Measurements from ENCODE around the gene TRAF4.
A peak's percentile ranks its signal among the peaks of the same experiment; 100 is the strongest.

TRAF4 gene

GRCh38 chr17:28743243-28744103, at the start of gene TRAF4:
TRAF4 (plus strand) TSS chr17:28744011; CDS start chr17:28744113, 102 bp downstream.
- DNase-seq (ENCODE audit: low read depth) = no peak

- no peak for DNase-seq (ENCODE audit: low read depth)
Measured at GRCh38 chr17:28698253-28698941, 45.4 kb upstream of the TRAF4 start.

GRCh38 chr17:28700278-28700677, 43.5 kb upstream of the TRAF4 start:
- DNase-seq (ENCODE audit: low read depth) = no peak

- no peak for DNase-seq (ENCODE audit: low read depth)
Measured at GRCh38 chr17:28700830-28701492, 42.9 kb upstream of the TRAF4 start.

- no peak for DNase-seq (ENCODE audit: low read depth)
Measured at GRCh38 chr17:28702026-28702751, 41.6 kb upstream of the TRAF4 start.

GRCh38 chr17:28702752-28703150, 41.1 kb upstream of the TRAF4 start:
- no peak for DNase-seq (ENCODE audit: low read depth)

- DNase-seq (ENCODE audit: low read depth) = no peak
Measured at GRCh38 chr17:28703552-28704218, 40.1 kb upstream of the TRAF4 start.

GRCh38 chr17:28704219-28704858, 39.5 kb upstream of the TRAF4 start:
- DNase-seq (ENCODE audit: low read depth) = no peak

GRCh38 chr17:28705074-28705659, 38.6 kb upstream of the TRAF4 start:
- DNase-seq (ENCODE audit: low read depth) = no peak

GRCh38 chr17:28705728-28706334, 38.0 kb upstream of the TRAF4 start:
- no peak for DNase-seq (ENCODE audit: low read depth)

GRCh38 chr17:28706471-28707338, 37.1 kb upstream of the TRAF4 start:
- no peak for DNase-seq (ENCODE audit: low read depth)

GRCh38 chr17:28707339-28707720, 36.5 kb upstream of the TRAF4 start:
- DNase-seq (ENCODE audit: low read depth) = no peak

GRCh38 chr17:28710861-28711722, 32.7 kb upstream of the TRAF4 start:
- DNase-seq (ENCODE audit: low read depth) = peak; percentile 83

- DNase-seq (ENCODE audit: low read depth) = no peak
Measured at GRCh38 chr17:28711723-28712031, 32.1 kb upstream of the TRAF4 start, which contains the start of gene PROCA1. PROCA1 (minus strand) TSS chr17:28711888; CDS start chr17:28711660, 228 bp downstream.

- peak; percentile 27 for DNase-seq (ENCODE audit: low read depth)
Measured at GRCh38 chr17:28712032-28712704, 31.6 kb upstream of the TRAF4 start.

- DNase-seq (ENCODE audit: low read depth) = no peak
Measured at GRCh38 chr17:28712705-28713415, 31.0 kb upstream of the TRAF4 start.

- no peak for DNase-seq (ENCODE audit: low read depth)
Measured at GRCh38 chr17:28714281-28714680, 29.5 kb upstream of the TRAF4 start.

All from stimulated activated CD8-positive, alpha-beta memory T cell treated with anti-CD3 and anti-CD28 coated beads, Interleukin-15, amount 100 ng/mL, for 1 hour (primary cell).